HG03159 (cell line): ENCODE data around the gene TTC6.

Experiments used
- ATAC-seq: cut with Tn5 transposase; IDR thresholded peaks from one replicate; pipeline ENCODE4 v1.9.1; 2021; ENCODE audit warnings: mild to moderate bottlenecking, moderate library complexity; ENCODE audit not compliant: unreplicated experiment

TTC6 gene

DNA sequence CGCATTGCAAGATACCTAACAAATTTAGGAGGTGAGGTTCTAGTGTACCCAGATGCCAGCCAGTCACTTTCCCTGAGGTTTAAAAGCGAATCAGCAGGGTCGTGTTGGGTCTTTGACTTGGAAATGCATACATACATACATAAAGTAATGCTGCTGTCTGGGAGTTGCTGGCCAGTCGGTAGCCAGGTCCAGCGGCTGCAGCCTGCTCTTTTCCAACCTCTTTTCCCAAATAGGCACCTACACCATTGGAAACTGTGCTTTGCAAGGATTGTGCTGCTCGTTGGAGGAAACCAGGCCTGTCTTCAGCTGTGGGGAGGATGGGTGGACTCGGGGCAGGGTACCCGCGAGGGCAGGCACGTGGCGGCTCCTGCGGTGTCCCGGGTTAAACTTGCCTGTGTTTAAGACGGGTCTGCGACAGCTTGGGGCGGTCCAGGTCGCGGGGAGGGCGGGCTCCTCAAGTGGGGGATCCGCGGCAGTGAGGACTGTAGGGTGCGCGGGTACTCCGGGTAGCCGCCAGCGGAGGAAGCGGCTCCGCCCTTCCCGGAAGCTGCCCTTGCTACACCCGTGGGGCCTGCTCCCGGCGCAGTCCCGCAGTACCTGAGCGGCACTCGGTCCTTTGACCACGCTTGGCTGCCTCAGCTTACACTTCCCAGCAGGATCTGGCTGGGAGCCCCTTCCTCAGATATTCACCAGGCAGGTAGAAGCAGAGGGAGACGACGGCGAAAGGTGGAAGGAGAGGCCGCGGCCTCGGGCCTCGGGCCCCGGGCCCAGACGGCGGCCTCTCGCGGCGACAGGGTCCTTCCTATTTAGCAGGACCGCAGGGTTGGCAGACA lies 2.7 kb downstream of the TTC6 start:
- ATAC-seq = no peak

GRCh38 chr14:37598747-37599506 lies 3.5 kb downstream of the TTC6 start:
- no peak for ATAC-seq

DNA sequence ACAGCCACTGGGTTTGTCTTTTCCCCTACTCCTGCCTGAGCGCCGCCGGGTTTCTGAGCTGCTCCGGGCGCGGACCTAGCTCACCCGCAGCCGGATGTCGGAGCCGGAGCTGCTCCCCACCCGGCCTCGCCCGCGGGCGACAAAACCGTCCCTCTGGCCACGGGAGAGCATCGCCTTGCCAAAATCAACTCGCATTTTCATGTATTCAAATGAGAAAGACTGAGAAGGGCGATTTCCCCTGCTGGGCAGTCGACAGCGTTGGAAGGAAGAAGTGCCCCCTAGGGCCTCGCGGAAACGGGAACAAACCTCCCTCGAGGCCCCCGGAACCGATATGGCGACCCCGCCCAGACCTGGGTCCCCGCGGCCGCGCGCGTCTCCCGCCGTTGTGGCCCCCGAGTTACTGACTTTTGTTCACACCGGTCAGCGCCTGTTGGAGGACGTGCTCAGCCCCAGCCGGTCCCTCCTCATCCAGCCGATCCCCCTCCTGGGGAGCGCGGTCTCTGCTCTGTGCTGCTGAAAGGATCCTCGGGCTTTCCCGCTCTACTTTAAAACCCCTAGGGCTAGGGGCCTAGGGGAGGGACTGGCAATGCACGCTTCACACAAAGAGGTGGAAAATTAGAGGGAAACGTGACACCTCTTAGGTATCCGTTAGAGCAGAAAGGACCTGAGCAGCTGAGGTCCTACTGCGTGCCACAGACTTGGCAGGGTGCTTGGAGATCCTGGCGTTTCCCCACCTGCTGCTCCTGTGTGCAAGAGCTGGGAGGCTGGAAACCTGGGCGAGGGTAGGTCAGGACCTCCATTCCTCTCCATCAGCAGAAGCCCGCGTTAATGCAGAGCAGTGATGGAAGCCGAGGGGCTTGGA lies 4.3 kb downstream of the TTC6 start:
- no peak for ATAC-seq

DNA sequence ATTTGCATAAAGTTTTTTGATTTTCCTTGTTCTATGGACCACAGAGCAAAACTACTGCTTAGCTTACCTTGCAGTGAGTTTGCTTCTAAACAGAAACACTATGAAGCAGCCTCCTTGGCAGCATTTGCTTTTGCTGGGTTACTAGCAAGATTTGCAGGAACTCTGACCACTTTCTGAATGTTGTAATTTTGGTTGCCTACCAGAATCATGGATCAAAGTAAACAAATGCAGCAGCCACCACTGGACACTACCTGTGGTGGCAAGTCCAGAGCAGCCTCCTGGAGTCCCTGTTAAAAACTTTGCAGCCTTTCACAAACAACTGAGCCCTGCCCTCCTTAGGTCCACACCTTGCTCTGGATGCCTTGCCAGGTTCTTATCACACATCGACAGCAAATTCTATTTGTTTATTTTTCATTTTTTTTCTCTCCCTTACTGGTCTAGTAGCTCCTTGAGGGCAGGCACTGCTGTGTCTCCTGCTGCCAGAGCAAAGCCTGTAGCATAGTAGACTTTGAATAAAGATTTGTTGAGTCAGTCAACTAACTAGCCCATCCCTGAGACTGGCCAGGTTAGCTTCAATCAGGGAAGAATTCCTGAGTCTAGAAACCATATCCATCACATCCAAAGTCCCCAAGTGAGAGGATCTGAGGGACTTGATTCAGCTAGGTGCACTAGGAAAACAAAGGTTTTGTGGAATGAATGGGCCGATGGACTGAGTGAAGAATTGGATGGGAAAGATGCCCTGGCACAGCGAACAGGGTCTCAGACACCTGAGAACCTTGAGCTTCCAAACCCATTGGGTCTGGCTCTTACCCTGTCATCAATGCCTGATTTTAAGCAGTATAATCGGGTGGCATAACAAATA lies 5.7 kb downstream of the TTC6 start:
- ATAC-seq = no peak

GRCh38 chr14:37601865-37602264 lies 6.4 kb downstream of the TTC6 start:
- no peak for ATAC-seq

GRCh38 chr14:37602605-37603453 lies 7.4 kb downstream of the TTC6 start:
- ATAC-seq = no peak

- no peak for ATAC-seq
These were observed 8.3 kb downstream of the TTC6 start for GRCh38 chr14:37603688-37604251.

DNA sequence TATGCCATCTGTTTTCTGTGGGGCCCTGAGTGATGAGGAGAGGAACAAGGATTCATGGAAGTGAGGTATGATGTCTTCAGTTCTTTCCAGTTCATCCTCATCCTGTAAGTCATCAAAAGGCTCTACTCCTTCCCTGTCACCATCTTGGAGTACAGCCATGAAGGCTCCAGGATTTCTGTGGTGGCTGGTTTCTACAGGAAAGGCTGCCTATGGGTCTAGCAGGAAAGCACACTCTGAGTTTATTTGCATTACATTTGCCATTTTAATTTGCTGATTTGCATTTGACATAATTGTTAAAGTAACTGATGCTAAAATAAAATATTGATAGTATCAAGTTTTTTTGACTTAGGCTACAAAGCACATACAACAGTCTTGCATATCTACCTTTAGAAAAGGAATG lies 11.2 kb downstream of the TTC6 start:
- ATAC-seq = no peak

DNA sequence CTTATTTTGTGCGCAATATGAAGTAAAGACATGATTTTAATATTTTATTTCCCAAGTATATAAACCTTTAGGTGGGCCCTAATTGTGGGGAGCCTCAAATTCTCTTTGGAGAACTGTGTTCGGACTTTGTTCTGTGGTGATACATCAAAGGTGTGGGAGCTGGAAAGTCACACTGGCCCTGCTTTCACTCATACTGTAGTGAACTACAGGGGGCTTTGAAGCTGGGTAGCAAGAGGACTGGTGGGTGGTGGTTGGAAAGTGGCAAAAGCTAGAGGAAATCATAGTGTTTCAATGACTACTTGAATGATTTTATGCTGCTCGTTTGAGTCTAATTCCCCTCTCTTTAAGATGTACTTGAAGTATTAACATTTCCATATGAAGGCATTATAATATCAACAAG lies 13.2 kb downstream of the TTC6 start:
- ATAC-seq = no peak

GRCh38 chr14:37610945-37611523 lies 15.6 kb downstream of the TTC6 start:
- ATAC-seq = no peak

GRCh38 chr14:37615582-37616289 lies 20.3 kb downstream of the TTC6 start:
- no peak for ATAC-seq

GRCh38 chr14:37616853-37617252 lies 21.4 kb downstream of the TTC6 start:
- ATAC-seq = no peak

- no peak for ATAC-seq
These were observed 22.5 kb downstream of the TTC6 start for GRCh38 chr14:37617864-37618365.

- no peak for ATAC-seq
These were observed 23.1 kb downstream of the TTC6 start for GRCh38 chr14:37618498-37619028.

DNA sequence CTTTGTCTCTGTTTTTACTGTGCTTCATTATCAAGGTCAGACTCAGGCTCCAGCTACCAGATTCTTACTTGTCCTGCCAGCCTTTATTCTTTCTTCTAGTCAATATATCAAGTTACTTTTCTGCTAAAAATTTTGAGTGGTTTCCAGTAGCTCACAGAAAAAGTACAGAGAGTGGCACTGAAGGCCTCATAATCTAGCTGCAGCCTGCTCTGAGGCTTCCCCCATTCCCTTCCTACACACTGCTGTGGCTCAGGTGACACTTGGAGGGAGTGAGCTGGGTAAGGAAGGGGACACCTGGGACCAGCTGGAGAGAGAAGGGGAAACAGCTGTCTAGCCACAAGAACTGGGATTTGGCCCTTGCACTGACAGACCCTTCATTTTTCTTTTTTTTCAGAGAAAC lies 25.4 kb downstream of the TTC6 start:
- no peak for ATAC-seq

DNA sequence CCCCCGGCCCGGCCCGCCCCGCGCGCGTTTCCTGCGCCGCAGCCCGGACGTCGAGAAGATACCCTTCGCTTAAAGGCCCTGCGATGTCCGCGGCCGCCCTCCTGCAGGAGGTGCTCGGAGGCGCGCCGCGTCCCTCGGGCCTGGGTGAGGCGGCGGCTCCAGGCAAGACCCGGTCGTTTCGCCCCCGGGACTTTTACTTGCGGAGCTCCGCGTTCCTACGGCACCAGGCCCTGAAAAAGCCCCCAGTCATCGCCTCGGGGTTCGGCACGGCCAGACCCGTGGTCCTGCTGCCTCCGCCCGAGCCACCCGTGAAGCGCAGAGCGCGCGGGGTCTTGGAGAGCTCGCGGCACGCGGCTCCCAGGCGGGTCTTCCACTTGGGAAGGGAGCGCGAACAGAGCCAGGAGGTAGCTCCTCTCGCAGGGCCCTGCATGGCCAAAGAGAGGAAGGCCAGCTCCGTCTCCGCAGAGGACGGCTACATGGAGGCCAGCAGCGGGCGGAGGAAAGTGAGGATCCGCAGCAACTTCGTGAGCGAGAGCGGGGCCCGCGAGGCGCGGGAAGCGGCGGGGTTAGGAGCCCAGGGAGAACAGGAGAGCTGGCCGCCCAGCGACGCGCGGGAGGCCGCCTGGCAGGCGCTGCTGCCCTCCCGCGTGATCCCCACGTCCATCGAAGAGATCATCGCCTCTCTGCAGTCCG lies 26.9 kb downstream of the TTC6 start:
- no peak for ATAC-seq

GRCh38 chr14:37623426-37623951 lies 28.1 kb downstream of the TTC6 start:
- no peak for ATAC-seq
